ENCODE results near the gene CBX3. TPM values are rescaled to one million over a fixed set of nuclear protein-coding genes. Genes with fewer than 3 reads are reported as not detected.

The CBX3 gene
- total and polyA plus RNA-seq, 2 of the 8 experiments (the other 6 are each of a cell fraction or from before 2014, with no cell fraction given), result 71.3 to 258 TPM

- no peak overlapping the region for H2AK5ac ChIP-seq (ENCODE audit: low read depth, low read length)
- no peak overlapping the region for H3K27ac ChIP-seq (ENCODE audit: low read depth, low read length)
- H3K23me2 ChIP-seq (ENCODE audit: low read depth, low read length), result peaks cover 3% of the 10 kb centered on the region; the same call in 1 of the 2 replicates
- peak overlapping the region; percentile 14 for H3K56ac ChIP-seq (replicated peaks; ENCODE audit: insufficient read length, low read depth, low read length)
- H3K18ac ChIP-seq (ENCODE audit: extremely low read depth, low read length), result no peak overlapping the region
- DNase-seq (ENCODE audit: low read depth in 1 of 2, low spot score in 2 of 2) (no peak), FAIRE-seq (no peak)
- H2BK12ac ChIP-seq (ENCODE audit: low read depth, low read length), result no peak overlapping the region
- no peak overlapping the region for H3K23ac ChIP-seq (ENCODE audit: insufficient read length)
- no peak overlapping the region for H2BK5ac ChIP-seq (ENCODE audit: low read depth, low read length)
- H3K9ac ChIP-seq (replicated peaks in 1 of 4; ENCODE audit: extremely low read depth in 1 of 4, low read depth in 3 of 4, low read length in 3 of 4), result peak overlapping the region; percentile 97 to 100 (median 100)
- no peak overlapping the region for H3K14ac ChIP-seq (ENCODE audit: insufficient read length)
- no peaks in the 10 kb centered on the region for H3K9me3 ChIP-seq (ENCODE audit: insufficient read depth in 2 of 2, low read depth in 1 of 2, low read length in 1 of 2)
- no peak overlapping the region for H2BK15ac ChIP-seq (ENCODE audit: low read length)
- no peak overlapping the region for H4K8ac ChIP-seq (ENCODE audit: extremely low read depth, insufficient read depth, low read length)
- no peak overlapping the region for H3K4ac ChIP-seq (replicated peaks; ENCODE audit: insufficient read length, low read depth, low read length)
- H4K20me1 ChIP-seq (replicated peaks in 1 of 2; ENCODE audit: control insufficient read depth in 1 of 2, insufficient read depth in 2 of 2, low read length in 2 of 2), result peaks cover 24 to 39% of the 10 kb centered on the region in 2 experiments
- WGBS, 2 experiments (ENCODE audit: extremely low coverage in 1 of 2, insufficient coverage in 1 of 2, insufficient read length in 1 of 2, insufficient replicate concordance in 2 of 2, low coverage in 1 of 2, low lambda C conversion rate in 2 of 2, missing lambda C conversion rate in 1 of 2), result 1% methylated on average over 6 of the region's 6 CpGs; no CpG with 5 or more reads in 1 of the 2 experiments
- no peaks in the 10 kb centered on the region for H3K27me3 ChIP-seq (replicated peaks in 1 of 4; ENCODE audit: control insufficient read depth in 3 of 4, extremely low read depth in 1 of 4, insufficient read depth in 3 of 4, low read length in 3 of 4)
- ChIA-PET POLR2A (ENCODE audit: partially characterized antibody) (interaction anchor here (0.6 to 13.1 kb wide), 25 partner anchors 12 to 304 kb away, joined by 3 to 578 read pairs (median 5); partner anchors contain the start of gene NFE2L3), CTCF (ENCODE audit: partially characterized antibody) (interaction anchor here (0.7 to 3.8 kb wide), 15 partner anchors 10 to 305 kb away, joined by 3 to 24 read pairs (median 5); no protein-coding TSS in a partner anchor)
- H3K4me3 ChIP-seq (ENCODE audit: extremely low read depth in 1 of 4, insufficient read depth in 2 of 4, low read depth in 3 of 4, low read length in 4 of 4), result peak overlapping the region; percentile 98 to 99 (median 98)
- H4K5ac ChIP-seq (ENCODE audit: insufficient read length, low read depth, low read length), result no peak overlapping the region
- H3K79me1 ChIP-seq (ENCODE audit: low read depth, low read length), result no peaks in the 10 kb centered on the region
- H3K4me1 ChIP-seq (replicated peaks in 1 of 4; ENCODE audit: control insufficient read depth in 3 of 4, insufficient read depth in 4 of 4, low read length in 3 of 4), result peaks cover 0 to 6% (median 0%) of the 10 kb centered on the region in 4 experiments; a peak in 3 of 7 replicates
- peaks cover 32 to 70% (median 56%) of the 10 kb centered on the region in 4 experiments for H3K36me3 ChIP-seq (ENCODE audit: control insufficient read depth in 2 of 4, insufficient read depth in 4 of 4, low read length in 3 of 4)
- H2BK120ac ChIP-seq (replicated peaks; ENCODE audit: low read depth, low read length), result no peak overlapping the region
- peaks cover 42 to 89% of the 10 kb centered on the region in 2 experiments for H3K79me2 ChIP-seq (ENCODE audit: control insufficient read depth in 1 of 2, insufficient read depth in 2 of 2, low read length in 2 of 2)
- H2AFZ ChIP-seq (ENCODE audit: low read length), result no peak overlapping the region
- peak overlapping the region; percentile 72 to 90 for H3K4me2 ChIP-seq (ENCODE audit: insufficient read depth in 1 of 2, low read depth in 2 of 2, low read length in 2 of 2)
- no peak overlapping the region for H2BK20ac ChIP-seq (ENCODE audit: low read length)
- H4K91ac ChIP-seq (replicated peaks; ENCODE audit: insufficient read length, low read length), result no peak overlapping the region
- peak in 1 of 2 experiments; percentile 3; a peak in 1 of 4 replicates for TF ChIP-seq RAD21 (IDR thresholded peaks at IDR 0.05 in 1 of 2, conservative IDR thresholded peaks at IDR 0.05 in 1 of 2; ENCODE audit: low read depth in 2 of 2, low read length in 2 of 2)
- no peak for TF ChIP-seq BACH1 (IDR thresholded peaks at IDR 0.05; ENCODE audit: low read length)
- TF ChIP-seq PHF8 (conservative IDR thresholded peaks at IDR 0.05; ENCODE audit: low read depth, low read length), result no peak
- no peak for TF ChIP-seq EP300 (IDR thresholded peaks at IDR 0.05; ENCODE audit: borderline replicate concordance in 1 of 2, low read depth in 2 of 2, low read length in 2 of 2)
- TF ChIP-seq JUN (IDR thresholded peaks at IDR 0.05; ENCODE audit: low read depth, low read length), result no peak
- TF ChIP-seq POLR2A (IDR thresholded peaks at IDR 0.05; ENCODE audit: control extremely low read depth in 1 of 2, low read depth in 2 of 2, low read length in 2 of 2), result peak; percentile 39 to 77
- peak in 2 of 3 experiments; percentile 14 to 39; a peak in 2 of 4 replicates for TF ChIP-seq CTCF (IDR thresholded peaks at IDR 0.05; ENCODE audit: control extremely low read depth in 1 of 3, insufficient read depth in 1 of 3, low read depth in 1 of 3, low read length in 3 of 3)
- 0 out of 2 replicates have a peak, but pooled peaks have one; percentile 7 for TF ChIP-seq TAF1 (IDR thresholded peaks at IDR 0.05; ENCODE audit: low read depth, low read length)
- 0 out of 2 replicates have a peak, but pooled peaks have one; percentile 34 for TF ChIP-seq CHD1 (IDR thresholded peaks at IDR 0.05; ENCODE audit: low read depth, low read length)
These were observed 3.3 kb upstream of the CBX3 start for GRCh38 chr7:26198133-26198780.

Data from H1 (cell line).